ENCODE measurements around the gene GGA1. TPM values are rescaled to one million over a fixed set of nuclear protein-coding genes. Genes with fewer than 3 reads are reported as not detected.

GGA1 gene
- total RNA-seq, 2 donors from 2014 or later, result 59.9 to 61.2 TPM

GRCh38 chr22:37658133-37659065, 49.8 kb downstream of the GGA1 start, which contains the start of gene PDXP:
PDXP (plus strand) TSS chr22:37658723; CDS start chr22:37658783, 60 bp downstream.
- peak within 1 kb of the TSS; percentile 71 for H3K4me3 ChIP-seq
- H3K4me1 ChIP-seq (ENCODE audit: control insufficient read depth in 1 of 2, low read depth in 2 of 2), result peaks cover 11 to 39% of the 10 kb centered on the region in 2 donors

GRCh38 chr22:37659066-37659896, 50.6 kb downstream of the GGA1 start:
- no peak overlapping the region for H3K27ac ChIP-seq
- H3K4me1 ChIP-seq (ENCODE audit: control insufficient read depth in 1 of 2, low read depth in 2 of 2), result peaks cover 11 to 39% of the 10 kb centered on the region in 2 donors

More at GRCh38 chr22:37658133-37659065, 49.8 kb downstream of the GGA1 start, which contains the start of gene PDXP:
- Histone ChIP-seq H3K9me3 (no peaks in the 10 kb centered on the region), H3K36me3 (no peaks in the 10 kb centered on the region), H3K27me3 (replicated peaks; ENCODE audit: insufficient read depth) (no peaks in the 10 kb centered on the region), H3K27ac (peak within 1 kb of the TSS; percentile 81 to 83)
- peak; percentile 95 for ATAC-seq (ENCODE audit: insufficient number of reproducible peaks, low FRiP score, low read depth)
- peak; percentile 97 for DNase-seq (ENCODE audit: low spot score)
- no peak for TF ChIP-seq CTCF (IDR thresholded peaks at IDR 0.05)

GRCh38 chr22:37659897-37660708, 51.5 kb downstream of the GGA1 start:
- H3K9me3 ChIP-seq, result no peaks in the 10 kb centered on the region
- no peak for DNase-seq (ENCODE audit: low spot score)
- peaks cover 11 to 39% of the 10 kb centered on the region in 2 donors for H3K4me1 ChIP-seq (ENCODE audit: control insufficient read depth in 1 of 2, low read depth in 2 of 2)
- no peak for TF ChIP-seq CTCF (IDR thresholded peaks at IDR 0.05)
- no peaks in the 10 kb centered on the region for H3K36me3 ChIP-seq
- H3K27me3 ChIP-seq (replicated peaks; ENCODE audit: insufficient read depth), result no peaks in the 10 kb centered on the region
- no peak overlapping the region for H3K27ac ChIP-seq
- H3K4me3 ChIP-seq, result peak overlapping the region; percentile 71
- ATAC-seq (ENCODE audit: insufficient number of reproducible peaks, low FRiP score, low read depth), result no peak

More at GRCh38 chr22:37659066-37659896, 50.6 kb downstream of the GGA1 start:
- Histone ChIP-seq H3K36me3 (no peaks in the 10 kb centered on the region), H3K9me3 (no peaks in the 10 kb centered on the region), H3K27me3 (replicated peaks; ENCODE audit: insufficient read depth) (no peaks in the 10 kb centered on the region), H3K4me3 (peak overlapping the region; percentile 71)
- TF ChIP-seq CTCF (IDR thresholded peaks at IDR 0.05), result no peak
- no peak for DNase-seq (ENCODE audit: low spot score)
- no peak for ATAC-seq (ENCODE audit: insufficient number of reproducible peaks, low FRiP score, low read depth)

- Histone ChIP-seq H3K4me1 (ENCODE audit: control insufficient read depth in 1 of 2, low read depth in 2 of 2) (peaks cover 11 to 39% of the 10 kb centered on the region in 2 donors), H3K9me3 (no peaks in the 10 kb centered on the region), H3K36me3 (no peaks in the 10 kb centered on the region), H3K27me3 (replicated peaks; ENCODE audit: insufficient read depth) (no peaks in the 10 kb centered on the region), H3K27ac (peak overlapping the region in 1 of 2 donors; percentile 74), H3K4me3 (no peak overlapping the region)
- TF ChIP-seq CTCF (IDR thresholded peaks at IDR 0.05), result no peak
- DNase-seq (ENCODE audit: low spot score) (no peak), ATAC-seq (ENCODE audit: insufficient number of reproducible peaks, low FRiP score, low read depth) (no peak)
These were observed 52.0 kb downstream of the GGA1 start for GRCh38 chr22:37660709-37661045.
